GM23338 (cell line): ENCODE measurements around the gene TMIE. TPM values are rescaled to one million over a fixed set of nuclear protein-coding genes. Genes with fewer than 3 reads are reported as not detected.

ENCODE experiments used
- ATAC-seq: fragments of 200-7000 bp; cut with Tn5 transposase; 3 replicates; pipeline ENCODE4 v1.9.1; 2020
- DNase-seq: peaks from one replicate; pipeline ENCODE4 v3.0.0-alpha.2; 2015; ENCODE audit warnings: low spot score
- H2AFZ ChIP-seq: fragments of 200-600 bp; sonication (generic); 2 replicates; pipeline ENCODE4 v1.8.0; 2016; ENCODE audit warnings: antibody characterized with exemption, mild to moderate bottlenecking, moderate library complexity
- H3F3A ChIP-seq: fragments of 200-600 bp; sonication (generic); replicated peaks from 2 replicates; pipeline ENCODE4 v1.8.0; 2017; ENCODE audit warnings: antibody characterized with exemption, mixed run types, low read depth
- H3K27ac ChIP-seq: fragments of 200-600 bp; sonication (generic); 2 replicates; pipeline ENCODE4 v1.6.1; 2016; ENCODE audit warnings: low read depth
- H3K27me3 ChIP-seq: fragments of 200-600 bp; sonication (generic); 2 replicates; pipeline ENCODE4 v1.8.0; 2016; ENCODE audit warnings: mild to moderate bottlenecking, mixed run types, moderate library complexity; ENCODE audit not compliant: insufficient read depth
- H3K36me3 ChIP-seq: fragments of 200-600 bp; sonication (generic); 2 replicates; pipeline ENCODE4 v1.8.0; 2016; ENCODE audit warnings: mild to moderate bottlenecking; ENCODE audit not compliant: insufficient read depth
- H3K4me1 ChIP-seq: fragments of 200-600 bp; sonication (generic); 2 replicates; pipeline ENCODE4 v1.8.0; 2016; ENCODE audit warnings: mild to moderate bottlenecking, moderate library complexity; ENCODE audit not compliant: insufficient read depth
- H3K4me2 ChIP-seq: fragments of 200-600 bp; sonication (generic); 2 replicates; pipeline ENCODE4 v1.7.1; 2017; ENCODE audit warnings: mixed run types
- H3K4me3 ChIP-seq: fragments of 200-600 bp; sonication (generic); 2 replicates; pipeline ENCODE4 v1.6.1; 2016; ENCODE audit warnings: mixed run types
- H3K79me2 ChIP-seq: fragments of 200-600 bp; sonication (generic); replicated peaks from 2 replicates; pipeline ENCODE4 v1.8.0; 2017; ENCODE audit warnings: mild to moderate bottlenecking; ENCODE audit not compliant: insufficient read depth
- H3K9me2 ChIP-seq: fragments of 200-600 bp; sonication (generic); 2 replicates; pipeline ENCODE4 v1.8.0; 2017; ENCODE audit not compliant: insufficient read depth
- H4K20me1 ChIP-seq: fragments of 200-600 bp; sonication (generic); replicated peaks from 2 replicates; pipeline ENCODE4 v1.8.0; 2017; ENCODE audit warnings: mild to moderate bottlenecking; ENCODE audit not compliant: insufficient read depth
- H3K27ac Mint-ChIP-seq: 2 replicates; pipeline ENCODE4 v1.8.0; 2020; ENCODE audit warnings: inconsistent platforms, mild to moderate bottlenecking, moderate library complexity, mixed read lengths
- H3K27me3 Mint-ChIP-seq: 3 replicates; pipeline ENCODE4 v1.8.0; 2022; ENCODE audit warnings: low read depth, mild to moderate bottlenecking, moderate library complexity, mixed read lengths, inconsistent platforms; ENCODE audit not compliant: insufficient read depth, poor library complexity
- H3K36me3 Mint-ChIP-seq: 3 replicates; pipeline ENCODE4 v1.8.0; 2021; ENCODE audit warnings: low read depth, mild to moderate bottlenecking, inconsistent platforms, moderate library complexity, mixed read lengths
- H3K4me1 Mint-ChIP-seq: 3 replicates; pipeline ENCODE4 v1.8.0; 2020; ENCODE audit warnings: mild to moderate bottlenecking, inconsistent platforms, mixed read lengths
- H3K4me3 Mint-ChIP-seq: 3 replicates; pipeline ENCODE4 v1.8.0; 2021; ENCODE audit warnings: moderate library complexity, mild to moderate bottlenecking, inconsistent platforms, mixed read lengths
- H3K9me3 Mint-ChIP-seq: 3 replicates; pipeline ENCODE4 v1.8.0; 2020; ENCODE audit warnings: moderate library complexity, mild to moderate bottlenecking, inconsistent platforms, mixed read lengths
- CREB1 ChIP-seq: fragments of 250-450 bp; sonication (Bioruptor Pico); IDR thresholded peaks from 2 replicates; pipeline ENCODE4 v1.5.0; 2020; ENCODE audit warnings: low read depth, mild to moderate bottlenecking, moderate library complexity
- EZH2 ChIP-seq: fragments of 200-600 bp; sonication (generic); IDR thresholded peaks from one replicate; pipeline ENCODE4 v1.8.0; 2017; ENCODE audit warnings: antibody characterized with exemption, mild to moderate bottlenecking, low read depth; ENCODE audit not compliant: unreplicated experiment
- JUNB ChIP-seq: IDR thresholded peaks from one replicate; pipeline ENCODE4 v1.6.1; 2016; ENCODE audit warnings: antibody characterized with exemption; ENCODE audit not compliant: unreplicated experiment
- NANOG ChIP-seq: IDR thresholded peaks from 2 replicates; pipeline ENCODE4 v1.6.1; 2016; ENCODE audit warnings: antibody characterized with exemption, borderline replicate concordance
- POLR2AphosphoS5 ChIP-seq: IDR thresholded peaks from 2 replicates; pipeline ENCODE4 v1.6.1; 2016; ENCODE audit warnings: antibody characterized with exemption, low read depth
- STAT1 ChIP-seq: IDR thresholded peaks from one replicate; pipeline ENCODE4 v1.6.1; 2016; ENCODE audit warnings: antibody characterized with exemption; ENCODE audit not compliant: unreplicated experiment
- ZNF114 ChIP-seq: fragments of 250-450 bp; sonication (Bioruptor Pico); IDR thresholded peaks from 2 replicates; pipeline ENCODE4 v1.5.0; 2020; ENCODE audit warnings: mild to moderate bottlenecking, moderate library complexity
- ZNF331 ChIP-seq: fragments of 250-450 bp; sonication (Bioruptor Pico); IDR thresholded peaks from 2 replicates; pipeline ENCODE4 v1.5.0; 2020; ENCODE audit warnings: low read depth, mild to moderate bottlenecking, moderate library complexity
- polyA plus RNA-seq: library from polyadenylated mRNA; unstranded; fragments of >200 nt; fragmentation: Nextera tagmentation; extraction: Ambion mirVana; gene quantifications from 2 replicates; pipeline ENCODE4 v1.2.1, GENCODE V29; 2016
- total RNA-seq: library from RNA; depleted of rRNA; stranded (reverse); fragments of >200 nt; shearing (Covaris generic); gene quantifications from 2 replicates; pipeline ENCODE4 v1.2.3, GENCODE V29; 2014
- TF ChIP-seq, protein P1 (sequence below), 2 experiments: fragments of 200-600 bp in 1 of 2; sonication (generic) in 1 of 2; conservative IDR thresholded peaks; 2 replicates each; pipeline versions ENCODE4 v1.5.1 to v1.6.1; 2016 to 2017; ENCODE audit warnings: antibody characterized with exemption in 2 of 2, low read depth in 2 of 2, mild to moderate bottlenecking in 2 of 2, moderate library complexity in 1 of 2
- TF ChIP-seq, protein P2 (sequence below): IDR thresholded peaks from 2 replicates; pipeline ENCODE4 v1.6.1; 2016; ENCODE audit warnings: antibody characterized with exemption
- TF ChIP-seq, protein P3 (sequence below): IDR thresholded peaks from one replicate; pipeline ENCODE4 v1.6.1; 2018; ENCODE audit warnings: antibody characterized with exemption; ENCODE audit not compliant: unreplicated experiment

The TMIE gene
- total and polyA plus RNA-seq, 2 experiments from 2014 or later, result 0.84 to 1.2 TPM

DNA sequence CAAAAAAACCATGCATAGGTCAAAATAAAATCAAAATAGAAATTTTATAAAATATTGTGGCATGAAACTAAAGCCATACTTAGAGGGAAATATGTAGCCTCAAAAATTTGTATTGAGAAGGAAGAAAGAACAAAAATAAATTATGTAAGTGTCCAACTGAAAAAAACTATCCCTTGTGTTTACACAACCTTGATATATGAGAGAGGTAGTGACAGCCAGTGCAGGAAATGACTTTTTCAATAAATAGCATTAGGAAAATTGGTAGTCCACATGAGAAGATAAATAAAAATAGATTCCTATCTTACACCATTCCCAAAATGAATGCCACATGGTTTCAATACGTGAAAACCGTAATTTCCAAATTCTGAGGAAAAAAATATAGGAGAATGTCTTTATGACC, 29.6 kb downstream of the TMIE start:
- Mint-ChIP-seq H3K27ac (no peak overlapping the region), H3K9me3 (no peaks in the 10 kb centered on the region), H3K36me3 (no peaks in the 10 kb centered on the region), H3K27me3 (peaks cover 6% of the 10 kb centered on the region), H3K4me3 (no peak overlapping the region), H3K4me1 (peaks cover 22% of the 10 kb centered on the region)
- ATAC-seq, result no peak
- no peak overlapping the region for H3K4me3 ChIP-seq
- no peaks in the 10 kb centered on the region for H3K27me3 ChIP-seq
- H3K27ac ChIP-seq, result no peak overlapping the region
- TF ChIP-seq NANOG, result no peak
- no peak for TF ChIP-seq ZNF331 (CRISPR knock-in tag)
- no peak for TF ChIP-seq ZNF114 (CRISPR knock-in tag)
- TF ChIP-seq STAT1, result no peak
- TF ChIP-seq, protein P1, sequence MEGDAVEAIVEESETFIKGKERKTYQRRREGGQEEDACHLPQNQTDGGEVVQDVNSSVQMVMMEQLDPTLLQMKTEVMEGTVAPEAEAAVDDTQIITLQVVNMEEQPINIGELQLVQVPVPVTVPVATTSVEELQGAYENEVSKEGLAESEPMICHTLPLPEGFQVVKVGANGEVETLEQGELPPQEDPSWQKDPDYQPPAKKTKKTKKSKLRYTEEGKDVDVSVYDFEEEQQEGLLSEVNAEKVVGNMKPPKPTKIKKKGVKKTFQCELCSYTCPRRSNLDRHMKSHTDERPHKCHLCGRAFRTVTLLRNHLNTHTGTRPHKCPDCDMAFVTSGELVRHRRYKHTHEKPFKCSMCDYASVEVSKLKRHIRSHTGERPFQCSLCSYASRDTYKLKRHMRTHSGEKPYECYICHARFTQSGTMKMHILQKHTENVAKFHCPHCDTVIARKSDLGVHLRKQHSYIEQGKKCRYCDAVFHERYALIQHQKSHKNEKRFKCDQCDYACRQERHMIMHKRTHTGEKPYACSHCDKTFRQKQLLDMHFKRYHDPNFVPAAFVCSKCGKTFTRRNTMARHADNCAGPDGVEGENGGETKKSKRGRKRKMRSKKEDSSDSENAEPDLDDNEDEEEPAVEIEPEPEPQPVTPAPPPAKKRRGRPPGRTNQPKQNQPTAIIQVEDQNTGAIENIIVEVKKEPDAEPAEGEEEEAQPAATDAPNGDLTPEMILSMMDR (conservative IDR thresholded peaks at IDR 0.05; ENCODE audit: low read depth in 2 of 2), result no peak
- TF ChIP-seq, protein P2, sequence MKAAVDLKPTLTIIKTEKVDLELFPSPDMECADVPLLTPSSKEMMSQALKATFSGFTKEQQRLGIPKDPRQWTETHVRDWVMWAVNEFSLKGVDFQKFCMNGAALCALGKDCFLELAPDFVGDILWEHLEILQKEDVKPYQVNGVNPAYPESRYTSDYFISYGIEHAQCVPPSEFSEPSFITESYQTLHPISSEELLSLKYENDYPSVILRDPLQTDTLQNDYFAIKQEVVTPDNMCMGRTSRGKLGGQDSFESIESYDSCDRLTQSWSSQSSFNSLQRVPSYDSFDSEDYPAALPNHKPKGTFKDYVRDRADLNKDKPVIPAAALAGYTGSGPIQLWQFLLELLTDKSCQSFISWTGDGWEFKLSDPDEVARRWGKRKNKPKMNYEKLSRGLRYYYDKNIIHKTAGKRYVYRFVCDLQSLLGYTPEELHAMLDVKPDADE, result no peak
- no peak for TF ChIP-seq POLR2AphosphoS5
- no peak for DNase-seq
- no peaks in the 10 kb centered on the region for H3F3A ChIP-seq
- H3K36me3 ChIP-seq, result no peaks in the 10 kb centered on the region
- H3K4me1 ChIP-seq, result peaks cover 22% of the 10 kb centered on the region
- H3K9me2 ChIP-seq, result no peaks in the 10 kb centered on the region
- no peak overlapping the region for H2AFZ ChIP-seq
- no peaks in the 10 kb centered on the region for H4K20me1 ChIP-seq
- no peak overlapping the region for H3K4me2 ChIP-seq
- H3K79me2 ChIP-seq, result no peaks in the 10 kb centered on the region

DNA sequence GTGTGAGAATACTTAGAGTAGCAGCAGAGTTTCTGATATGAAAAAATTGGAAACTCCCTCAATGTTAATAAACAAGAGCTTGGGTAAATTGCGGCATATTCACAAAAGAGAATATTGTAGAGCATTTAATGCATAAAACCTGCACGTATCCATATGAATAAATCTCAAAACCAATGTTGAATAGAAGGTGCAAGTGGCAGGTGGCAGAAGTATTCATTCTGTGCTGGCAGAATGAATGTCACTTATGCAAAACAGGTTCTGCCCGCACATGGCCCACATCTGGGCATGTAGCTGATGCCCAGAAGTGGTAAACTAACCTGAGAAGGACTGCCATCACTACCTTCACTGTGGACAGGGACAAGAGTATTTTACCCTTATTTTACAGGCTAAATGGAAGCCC, 30.6 kb downstream of the TMIE start:
- Histone ChIP-seq H3K9me2 (no peaks in the 10 kb centered on the region), H4K20me1 (no peaks in the 10 kb centered on the region), H3K27me3 (no peaks in the 10 kb centered on the region), H3K27ac (no peak overlapping the region), H3K4me2 (no peak overlapping the region), H3K36me3 (no peaks in the 10 kb centered on the region), H3K79me2 (no peaks in the 10 kb centered on the region), H3K4me3 (no peak overlapping the region), H3F3A (no peaks in the 10 kb centered on the region), H3K4me1 (peaks cover 12% of the 10 kb centered on the region), H2AFZ (no peak overlapping the region)
- Mint-ChIP-seq H3K9me3 (no peaks in the 10 kb centered on the region), H3K27ac (no peak overlapping the region), H3K36me3 (no peaks in the 10 kb centered on the region), H3K4me3 (no peak overlapping the region), H3K27me3 (peaks cover 6% of the 10 kb centered on the region), H3K4me1 (peaks cover 13% of the 10 kb centered on the region)
- ATAC-seq, result no peak
- no peak for DNase-seq
- TF ChIP-seq CREB1 (CRISPR knock-in tag), result no peak
- TF ChIP-seq, protein P3, sequence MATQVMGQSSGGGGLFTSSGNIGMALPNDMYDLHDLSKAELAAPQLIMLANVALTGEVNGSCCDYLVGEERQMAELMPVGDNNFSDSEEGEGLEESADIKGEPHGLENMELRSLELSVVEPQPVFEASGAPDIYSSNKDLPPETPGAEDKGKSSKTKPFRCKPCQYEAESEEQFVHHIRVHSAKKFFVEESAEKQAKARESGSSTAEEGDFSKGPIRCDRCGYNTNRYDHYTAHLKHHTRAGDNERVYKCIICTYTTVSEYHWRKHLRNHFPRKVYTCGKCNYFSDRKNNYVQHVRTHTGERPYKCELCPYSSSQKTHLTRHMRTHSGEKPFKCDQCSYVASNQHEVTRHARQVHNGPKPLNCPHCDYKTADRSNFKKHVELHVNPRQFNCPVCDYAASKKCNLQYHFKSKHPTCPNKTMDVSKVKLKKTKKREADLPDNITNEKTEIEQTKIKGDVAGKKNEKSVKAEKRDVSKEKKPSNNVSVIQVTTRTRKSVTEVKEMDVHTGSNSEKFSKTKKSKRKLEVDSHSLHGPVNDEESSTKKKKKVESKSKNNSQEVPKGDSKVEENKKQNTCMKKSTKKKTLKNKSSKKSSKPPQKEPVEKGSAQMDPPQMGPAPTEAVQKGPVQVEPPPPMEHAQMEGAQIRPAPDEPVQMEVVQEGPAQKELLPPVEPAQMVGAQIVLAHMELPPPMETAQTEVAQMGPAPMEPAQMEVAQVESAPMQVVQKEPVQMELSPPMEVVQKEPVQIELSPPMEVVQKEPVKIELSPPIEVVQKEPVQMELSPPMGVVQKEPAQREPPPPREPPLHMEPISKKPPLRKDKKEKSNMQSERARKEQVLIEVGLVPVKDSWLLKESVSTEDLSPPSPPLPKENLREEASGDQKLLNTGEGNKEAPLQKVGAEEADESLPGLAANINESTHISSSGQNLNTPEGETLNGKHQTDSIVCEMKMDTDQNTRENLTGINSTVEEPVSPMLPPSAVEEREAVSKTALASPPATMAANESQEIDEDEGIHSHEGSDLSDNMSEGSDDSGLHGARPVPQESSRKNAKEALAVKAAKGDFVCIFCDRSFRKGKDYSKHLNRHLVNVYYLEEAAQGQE, result no peak
- TF ChIP-seq, protein P2, result no peak
- TF ChIP-seq NANOG, result no peak
- TF ChIP-seq JUNB, result no peak
- TF ChIP-seq EZH2, result no peak
- no peak for TF ChIP-seq ZNF331 (CRISPR knock-in tag)
